Calu3 (cell line): ENCODE results near the gene IGSF8. TPM values are rescaled to one million over a fixed set of nuclear protein-coding genes. Genes with fewer than 3 reads are reported as not detected.

Experiments
- BruUV-seq: library from RNA; stranded (reverse); fragments of 400-500 nt; replicated peaks from 2 replicates; lab custom pipeline; 2021; lab: Mats Ljungman, UMichigan
- CTCF ChIA-PET: fragments of 300-600 bp; sonication (Branson Sonifier 250); formaldehyde crosslinking; loops from one replicate; lab custom pipeline; 2022; ENCODE audit warnings: antibody characterized with exemption; lab: Charles Lee
- DNase-seq: peaks from one replicate; pipeline ENCODE4 v3.0.0; 2022
- H3K27ac Mint-ChIP-seq: one replicate; pipeline ENCODE4 v1.8.0; 2022; ENCODE audit warnings: mixed read lengths; ENCODE audit not compliant: unreplicated experiment
- H3K27me3 Mint-ChIP-seq: one replicate; pipeline ENCODE4 v1.8.0; 2022; ENCODE audit warnings: mixed read lengths; ENCODE audit not compliant: unreplicated experiment
- H3K36me3 Mint-ChIP-seq: one replicate; pipeline ENCODE4 v1.8.0; 2022; ENCODE audit warnings: mild to moderate bottlenecking, moderate library complexity, mixed read lengths; ENCODE audit not compliant: insufficient read depth, unreplicated experiment
- H3K4me1 Mint-ChIP-seq: one replicate; pipeline ENCODE4 v1.8.0; 2022; ENCODE audit warnings: mild to moderate bottlenecking, low read depth, mixed read lengths; ENCODE audit not compliant: unreplicated experiment
- H3K4me3 Mint-ChIP-seq: one replicate; pipeline ENCODE4 v1.8.0; 2022; ENCODE audit warnings: mild to moderate bottlenecking, low read depth, moderate library complexity, mixed read lengths; ENCODE audit not compliant: unreplicated experiment
- H3K9me3 Mint-ChIP-seq: one replicate; pipeline ENCODE4 v1.8.0; 2022; ENCODE audit warnings: low read depth, mixed read lengths; ENCODE audit not compliant: unreplicated experiment
- CTCF ChIP-seq: fragments of 200-600 bp; IDR thresholded peaks from one replicate; pipeline ENCODE4 v1.8.0; 2022; ENCODE audit warnings: antibody characterized with exemption; ENCODE audit not compliant: unreplicated experiment
- intact Hi-C: fragments of 100-400 bp; cut with micrococcal nuclease; formaldehyde crosslinking; loops from one replicate; pipeline ENCODE4 v1.10.0; 2022; ENCODE audit not compliant: unreplicated experiment
- total RNA-seq: library from RNA; stranded (reverse); gene quantifications from 2 replicates; pipeline ENCODE4 v1.2.3, GENCODE V29; 2022

The IGSF8 gene
- total RNA-seq, 1 experiment from 2014 or later, result 31.6 TPM

GRCh38 chr1:160117300-160117699 lies 18.9 kb upstream of the IGSF8 start:
- no peak overlapping the region for H3K27ac Mint-ChIP-seq
- no TSS peak for BruUV-seq
- H3K36me3 Mint-ChIP-seq, result no peaks in the 10 kb centered on the region
- H3K4me3 Mint-ChIP-seq, result no peak overlapping the region
- no peak for DNase-seq
- H3K4me1 Mint-ChIP-seq, result no peaks in the 10 kb centered on the region
- no peaks in the 10 kb centered on the region for H3K9me3 Mint-ChIP-seq
- peaks cover 81% of the 10 kb centered on the region for H3K27me3 Mint-ChIP-seq
- CTCF ChIA-PET, result interaction anchor here (1.5 kb wide), 1 partner anchor 135 kb away, joined by 3 read pairs; no protein-coding TSS in a partner anchor
- no peak for TF ChIP-seq CTCF
- intact Hi-C loops, result no loop called here

DNA sequence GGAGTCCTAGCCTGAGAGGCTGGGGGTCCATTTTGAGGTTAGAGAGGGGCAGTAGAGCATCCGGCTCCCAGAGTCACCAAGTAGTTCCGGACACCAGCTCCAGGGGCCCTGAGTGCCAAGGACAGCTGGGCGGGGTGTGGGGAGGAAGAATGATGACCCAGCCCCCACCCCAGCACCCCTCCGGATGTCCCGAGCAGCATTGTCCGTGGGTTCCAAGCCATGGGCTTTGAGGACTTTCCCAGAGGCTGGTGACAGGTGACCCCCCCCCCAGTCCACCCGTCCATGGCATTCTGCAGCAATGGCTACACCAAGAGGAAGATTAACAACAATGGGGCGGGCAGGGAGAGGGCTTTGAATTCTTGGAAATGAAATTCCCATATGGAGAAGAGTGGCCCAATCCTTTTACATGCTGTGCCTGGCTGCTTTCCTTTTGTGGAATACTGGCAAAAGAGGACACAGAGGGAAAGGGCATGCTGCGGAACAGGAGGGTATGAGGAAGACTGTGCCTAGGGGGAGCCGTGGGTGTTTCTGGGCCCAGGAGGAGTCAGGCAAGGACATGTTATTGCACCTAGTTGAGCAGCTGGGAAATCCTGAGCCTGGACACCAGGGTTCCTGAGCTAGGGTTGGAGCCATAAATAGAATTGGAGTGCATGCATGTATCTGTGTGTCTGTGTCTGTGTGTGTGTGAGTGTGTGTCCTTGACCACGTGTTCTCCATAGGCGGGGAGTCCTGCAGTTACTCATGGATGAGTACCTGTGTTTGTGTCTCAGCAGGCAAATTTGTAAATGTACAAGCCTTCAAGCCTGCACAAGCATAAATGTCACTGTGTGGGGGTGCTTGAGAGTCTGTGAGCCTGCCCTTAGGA lies 18.1 kb upstream of the IGSF8 start:
- H3K27ac Mint-ChIP-seq, result no peak overlapping the region
- DNase-seq, result no peak
- H3K27me3 Mint-ChIP-seq, result peaks cover 88% of the 10 kb centered on the region
- no peaks in the 10 kb centered on the region for H3K36me3 Mint-ChIP-seq
- H3K9me3 Mint-ChIP-seq, result no peaks in the 10 kb centered on the region
- H3K4me3 Mint-ChIP-seq, result no peak overlapping the region
- no peaks in the 10 kb centered on the region for H3K4me1 Mint-ChIP-seq
- no peak for TF ChIP-seq CTCF
- intact Hi-C loops, result no loop called here
- CTCF ChIA-PET, result interaction anchor here (1.5 kb wide), 1 partner anchor 136 kb away, joined by 3 read pairs; no protein-coding TSS in a partner anchor
- BruUV-seq, result no TSS peak

- CTCF ChIA-PET, result interaction anchor here (1.5 kb wide), 1 partner anchor 136 kb away, joined by 3 read pairs; no protein-coding TSS in a partner anchor
- no peak within 1 kb of the TSS for H3K4me3 Mint-ChIP-seq
Observed at GRCh38 chr1:160115545-160116282, 17.3 kb upstream of the IGSF8 start, which contains the start of gene ATP1A2. TSS of gene ATP1A2 (plus strand) at chr1:160115759. CDS start at chr1:160115862, 103 bp downstream.

More at GRCh38 chr1:160115545-160116282, 17.3 kb upstream of the IGSF8 start, which contains the start of gene ATP1A2:
- intact Hi-C loops, result no loop called here
- BruUV-seq, result no TSS peak
- H3K4me1 Mint-ChIP-seq, result no peaks in the 10 kb centered on the region
- TF ChIP-seq CTCF, result no peak
- H3K36me3 Mint-ChIP-seq, result no peaks in the 10 kb centered on the region
- H3K9me3 Mint-ChIP-seq, result no peaks in the 10 kb centered on the region
- peaks cover 87% of the 10 kb centered on the region for H3K27me3 Mint-ChIP-seq
- no peak within 1 kb of the TSS for H3K27ac Mint-ChIP-seq
- DNase-seq, result no peak
